ENCODE data around the gene UBE2D1.

UBE2D1 gene

GRCh38 chr10:58341422-58341821 lies 6.6 kb downstream of the UBE2D1 start:
- no peak for DNase-seq (ENCODE audit: low read depth in 2 of 2)

- no peak for DNase-seq (ENCODE audit: low read depth in 2 of 2)
Observed at GRCh38 chr10:58341947-58342346, 7.1 kb downstream of the UBE2D1 start.

- DNase-seq (ENCODE audit: low read depth in 2 of 2): no peak
Observed at GRCh38 chr10:58347967-58348366, 13.2 kb downstream of the UBE2D1 start.

- no peak for DNase-seq (ENCODE audit: low read depth in 2 of 2)
Observed at GRCh38 chr10:58348571-58349033, 13.8 kb downstream of the UBE2D1 start.

DNA sequence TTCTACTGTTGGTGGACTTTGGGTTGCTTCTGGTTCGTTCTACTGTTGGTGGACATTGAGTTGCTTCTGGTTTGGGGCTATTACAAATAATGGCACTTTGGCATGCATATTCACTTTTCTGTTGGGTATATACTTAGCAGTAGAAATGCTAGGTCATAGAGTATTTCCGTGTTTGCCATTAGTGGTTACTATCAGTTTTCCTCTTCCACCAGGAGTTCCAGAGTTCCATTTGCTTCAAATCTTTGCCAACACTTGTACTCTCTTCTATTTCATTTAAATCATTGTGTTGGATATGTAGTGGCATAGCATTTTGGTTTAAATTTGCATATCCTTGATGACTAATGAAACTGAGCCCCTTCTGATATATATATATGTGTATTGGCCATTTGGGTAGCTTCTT lies 15.2 kb downstream of the UBE2D1 start:
- no peak for DNase-seq (ENCODE audit: low read depth in 2 of 2)

GRCh38 chr10:58350619-58351323 lies 16.0 kb downstream of the UBE2D1 start:
- DNase-seq (ENCODE audit: low read depth in 2 of 2): no peak

DNA sequence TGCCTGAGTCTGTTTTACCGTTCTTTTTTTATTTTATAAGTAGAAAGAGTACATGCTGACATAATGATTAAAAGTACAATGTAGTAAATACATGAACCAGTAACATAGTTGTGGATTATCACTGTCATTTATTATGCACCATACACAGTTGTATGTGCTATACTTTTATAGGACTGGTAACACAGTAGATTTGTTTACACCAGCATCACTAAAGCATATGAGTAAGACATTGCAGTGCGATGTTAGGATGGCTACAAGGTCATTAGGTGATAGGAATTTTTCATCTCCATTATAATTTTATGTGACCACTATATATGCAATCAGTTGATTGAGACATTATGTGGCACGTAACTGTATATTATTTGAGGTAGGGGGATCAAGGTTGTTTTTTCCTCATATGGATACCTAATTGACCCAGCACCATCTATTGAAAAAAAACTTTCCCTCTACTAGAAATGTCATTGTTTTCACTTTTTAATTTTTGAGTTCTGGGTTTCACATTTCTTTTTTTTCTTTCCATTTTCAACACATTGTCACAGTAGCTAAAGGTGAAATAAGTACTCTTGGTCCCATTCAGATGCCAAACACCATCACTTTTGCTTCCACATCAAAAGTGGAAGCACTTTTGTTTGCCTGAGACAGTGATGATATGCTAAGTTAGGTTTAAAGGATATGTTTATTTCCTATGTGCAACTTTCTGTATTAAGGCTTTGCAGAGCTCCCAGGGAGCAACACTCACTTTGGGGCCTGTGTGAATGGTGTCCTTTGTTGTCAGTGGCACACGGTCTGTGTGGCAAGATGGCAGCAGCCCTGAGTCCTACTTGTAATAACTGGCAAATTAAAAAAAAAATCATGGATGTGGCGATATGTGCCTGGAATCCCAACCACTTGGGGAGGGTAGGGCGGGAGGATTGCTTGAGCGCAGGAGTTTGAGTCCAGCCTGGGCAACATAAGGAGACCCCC lies 17.1 kb downstream of the UBE2D1 start:
- no peak for DNase-seq (ENCODE audit: low read depth in 2 of 2)

GRCh38 chr10:58352956-58353610 lies 18.3 kb downstream of the UBE2D1 start:
- DNase-seq (ENCODE audit: low read depth in 2 of 2): no peak

DNA sequence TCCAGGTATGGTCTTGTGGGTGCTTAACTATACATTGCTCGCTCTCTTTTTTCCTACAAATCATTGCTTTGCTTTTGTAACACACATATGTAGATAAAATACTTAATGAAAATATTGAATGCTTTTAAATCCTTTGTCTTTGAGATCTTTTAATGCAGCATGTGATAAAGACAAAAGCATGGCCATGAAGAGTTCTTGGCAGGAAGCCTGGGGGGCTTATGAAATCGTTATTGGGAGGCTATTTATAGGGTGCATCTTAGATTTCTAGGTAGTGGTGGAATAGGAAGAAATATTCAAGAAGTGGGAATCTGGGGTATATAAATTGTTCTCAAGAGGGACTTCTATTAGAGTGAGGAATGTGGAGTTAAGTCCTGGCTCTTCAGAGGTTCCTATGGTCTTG lies 21.9 kb downstream of the UBE2D1 start:
- no peak for DNase-seq (ENCODE audit: low read depth in 2 of 2)

- no peak for DNase-seq (ENCODE audit: low read depth in 2 of 2)
Observed at GRCh38 chr10:58358314-58358933, 23.6 kb downstream of the UBE2D1 start.

DNA sequence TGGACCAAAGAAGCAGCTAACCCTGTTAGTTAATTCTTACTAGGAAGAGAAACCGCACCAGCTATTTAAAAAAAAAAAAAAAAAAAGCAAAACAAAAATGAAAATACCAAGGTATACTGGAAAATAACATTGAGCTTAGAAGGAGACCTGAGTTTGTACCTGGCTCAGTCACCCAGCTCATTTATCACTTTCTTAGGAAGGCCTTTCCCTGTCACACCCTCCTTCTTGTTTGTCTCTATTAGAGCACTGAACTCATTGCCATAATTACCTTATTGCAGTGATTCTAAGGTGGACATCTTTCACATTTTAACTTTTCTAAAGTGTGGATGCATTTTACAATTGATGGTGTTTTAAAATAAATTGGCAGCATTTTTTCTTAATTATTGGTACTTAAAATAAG lies 24.1 kb downstream of the UBE2D1 start:
- no peak for DNase-seq (ENCODE audit: low read depth in 2 of 2)

DNA sequence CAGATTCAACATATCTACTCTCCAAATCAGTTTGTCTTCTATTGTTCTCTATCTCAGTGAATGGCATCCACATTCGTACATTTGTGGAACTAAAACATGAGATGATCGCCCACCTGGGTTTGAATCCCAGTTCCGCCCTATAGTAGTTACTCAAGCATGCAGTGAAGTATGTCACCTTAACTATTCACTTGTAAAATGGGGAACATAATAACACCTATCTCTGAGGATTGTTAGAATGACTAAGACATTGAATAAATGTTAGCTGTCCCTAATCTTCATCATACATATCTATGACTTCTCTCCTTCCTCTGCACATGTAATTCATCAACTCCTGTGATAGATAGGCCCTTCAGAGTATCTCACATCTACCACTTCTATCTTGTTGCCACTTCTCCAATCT lies 24.7 kb downstream of the UBE2D1 start:
- DNase-seq (ENCODE audit: low read depth in 2 of 2): no peak

GRCh38 chr10:58360412-58361004 lies 25.7 kb downstream of the UBE2D1 start:
- no peak for DNase-seq (ENCODE audit: low read depth in 2 of 2)

GRCh38 chr10:58361353-58361752 lies 26.5 kb downstream of the UBE2D1 start:
- no peak for DNase-seq (ENCODE audit: low read depth in 2 of 2)

DNA sequence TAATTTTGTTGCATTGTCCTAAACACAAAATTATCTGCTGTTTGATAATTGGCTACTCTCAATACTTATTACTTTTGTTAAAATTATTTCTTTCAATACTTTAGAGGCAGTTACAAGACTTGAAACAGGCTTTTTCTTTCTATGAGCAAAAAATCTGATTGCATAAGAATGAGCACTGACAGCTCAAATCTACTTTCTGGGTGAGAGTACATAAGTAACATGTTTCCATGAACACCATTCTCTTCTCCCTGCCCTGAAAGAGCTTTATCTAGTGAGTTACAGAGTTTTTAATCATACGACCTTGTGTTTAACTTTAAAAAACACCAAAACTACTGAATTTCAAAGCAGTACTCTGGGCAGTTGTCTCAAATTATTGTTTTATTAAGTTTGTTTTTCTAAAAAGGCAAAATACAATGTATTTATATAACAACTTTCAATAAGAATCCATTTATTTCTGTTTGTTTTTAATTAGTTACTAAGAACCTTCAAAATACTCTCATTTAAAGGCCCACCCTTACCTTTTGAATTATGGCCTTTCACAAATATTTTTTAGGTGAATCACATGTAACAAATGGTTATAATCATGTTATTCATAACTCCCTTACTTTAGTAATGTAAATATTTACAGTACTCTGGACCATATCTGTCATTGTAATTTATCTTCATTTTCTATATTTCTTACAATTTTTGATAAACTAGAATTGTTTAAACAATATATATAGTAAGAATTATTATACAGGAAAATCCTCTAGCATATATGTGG lies 27.4 kb downstream of the UBE2D1 start:
- no peak for DNase-seq (ENCODE audit: low read depth in 2 of 2)

DNA sequence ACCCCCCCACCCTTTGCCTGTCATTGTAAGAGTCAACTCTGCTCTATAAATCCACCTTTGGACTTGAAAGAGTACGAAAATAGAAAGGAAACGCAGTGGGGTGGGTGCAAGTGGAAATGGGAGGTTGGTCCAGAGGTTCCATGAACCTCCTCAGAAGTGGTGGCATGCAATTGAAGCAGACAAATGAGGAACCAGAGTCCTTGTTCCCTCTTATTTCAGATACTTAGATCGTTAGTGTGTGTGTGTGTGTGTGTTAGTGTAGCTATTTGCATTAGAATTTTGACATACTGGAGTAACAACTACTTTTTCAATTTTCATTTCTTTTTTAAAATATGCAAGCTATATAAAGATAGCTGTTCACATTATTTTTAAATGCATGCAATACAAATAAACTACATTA lies 32.3 kb downstream of the UBE2D1 start:
- DNase-seq (ENCODE audit: low read depth in 2 of 2): no peak

- DNase-seq (ENCODE audit: low read depth in 2 of 2): no peak
Observed at GRCh38 chr10:58371473-58371872, 36.7 kb downstream of the UBE2D1 start.

- DNase-seq (ENCODE audit: low read depth in 2 of 2): no peak
Observed at GRCh38 chr10:58372607-58373441, 38.0 kb downstream of the UBE2D1 start.

- DNase-seq (ENCODE audit: low read depth in 2 of 2): no peak
Observed at GRCh38 chr10:58373442-58373827, 38.6 kb downstream of the UBE2D1 start.

- DNase-seq (ENCODE audit: low read depth in 2 of 2): no peak
Observed at GRCh38 chr10:58382489-58382995, 47.7 kb downstream of the UBE2D1 start.

Data from stimulated activated CD4-positive, alpha-beta T cell treated with anti-CD3 and anti-CD28 coated beads, Interleukin-1b, Interleukin-23, amount 100 ng/mL, for 4 hours (primary cell).